Measurements from ENCODE around the gene SDHAF4.

DNA sequence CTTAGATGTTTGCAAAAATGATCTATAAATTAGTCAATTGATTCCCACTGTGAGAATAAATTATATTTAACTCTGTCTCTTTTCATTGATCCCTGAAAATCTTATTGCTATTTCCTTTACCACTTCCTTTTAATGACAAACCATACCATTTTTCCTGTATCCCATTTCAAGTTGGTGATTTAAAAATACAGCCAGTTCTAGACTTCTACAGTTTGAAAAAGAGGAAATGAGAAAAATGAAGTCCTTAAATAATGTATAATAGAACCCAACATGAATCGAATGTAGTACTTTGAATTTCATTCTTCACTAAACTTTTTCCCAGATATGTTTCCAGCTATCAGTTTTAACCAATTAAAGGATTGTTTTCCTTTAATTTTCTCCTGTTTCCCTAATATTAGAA is 29.5 kb upstream of the SDHAF4 start:
- TF ChIP-seq, protein P1, sequence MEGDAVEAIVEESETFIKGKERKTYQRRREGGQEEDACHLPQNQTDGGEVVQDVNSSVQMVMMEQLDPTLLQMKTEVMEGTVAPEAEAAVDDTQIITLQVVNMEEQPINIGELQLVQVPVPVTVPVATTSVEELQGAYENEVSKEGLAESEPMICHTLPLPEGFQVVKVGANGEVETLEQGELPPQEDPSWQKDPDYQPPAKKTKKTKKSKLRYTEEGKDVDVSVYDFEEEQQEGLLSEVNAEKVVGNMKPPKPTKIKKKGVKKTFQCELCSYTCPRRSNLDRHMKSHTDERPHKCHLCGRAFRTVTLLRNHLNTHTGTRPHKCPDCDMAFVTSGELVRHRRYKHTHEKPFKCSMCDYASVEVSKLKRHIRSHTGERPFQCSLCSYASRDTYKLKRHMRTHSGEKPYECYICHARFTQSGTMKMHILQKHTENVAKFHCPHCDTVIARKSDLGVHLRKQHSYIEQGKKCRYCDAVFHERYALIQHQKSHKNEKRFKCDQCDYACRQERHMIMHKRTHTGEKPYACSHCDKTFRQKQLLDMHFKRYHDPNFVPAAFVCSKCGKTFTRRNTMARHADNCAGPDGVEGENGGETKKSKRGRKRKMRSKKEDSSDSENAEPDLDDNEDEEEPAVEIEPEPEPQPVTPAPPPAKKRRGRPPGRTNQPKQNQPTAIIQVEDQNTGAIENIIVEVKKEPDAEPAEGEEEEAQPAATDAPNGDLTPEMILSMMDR (IDR thresholded peaks at IDR 0.05): no peak
- TF ChIP-seq POLR2A (IDR thresholded peaks at IDR 0.05): no peak
